Hematopoietic multipotent progenitor cell treated with erythropoietin and hydrocortisone succinate and interleukin-3 and kit ligand, for 4 days (in vitro differentiated cells): ENCODE data around the gene SLC9A2.

ENCODE experiments used
- DNase-seq: peaks from one replicate; pipeline ENCODE4 v3.0.0-alpha.2; 2015

Gene SLC9A2

GRCh38 chr2:102677244-102678215 lies 58.2 kb downstream of the SLC9A2 start:
- no peak for DNase-seq

- no peak for DNase-seq
These were observed 59.1 kb downstream of the SLC9A2 start for GRCh38 chr2:102678442-102678841.

- DNase-seq: peak; percentile 76
These were observed 67.4 kb downstream of the SLC9A2 start for GRCh38 chr2:102686479-102687439.

- no peak for DNase-seq
These were observed 70.7 kb downstream of the SLC9A2 start for GRCh38 chr2:102690012-102690411.

GRCh38 chr2:102696463-102696862 lies 77.1 kb downstream of the SLC9A2 start:
- no peak for DNase-seq

- DNase-seq: peak; percentile 24
These were observed 79.2 kb downstream of the SLC9A2 start for GRCh38 chr2:102698369-102699111.

GRCh38 chr2:102703305-102703704 lies 84.0 kb downstream of the SLC9A2 start:
- DNase-seq: no peak

- DNase-seq: peak; percentile 79
These were observed 84.4 kb downstream of the SLC9A2 start for GRCh38 chr2:102703748-102704147.

GRCh38 chr2:102704531-102704930 lies 85.2 kb downstream of the SLC9A2 start:
- no peak for DNase-seq

GRCh38 chr2:102707796-102708695 lies 88.7 kb downstream of the SLC9A2 start:
- DNase-seq: no peak

- DNase-seq: no peak
These were observed 89.7 kb downstream of the SLC9A2 start for GRCh38 chr2:102708847-102709559.

- DNase-seq: no peak
These were observed 98.1 kb downstream of the SLC9A2 start for GRCh38 chr2:102717308-102718018.

GRCh38 chr2:102718387-102719316 lies 99.3 kb downstream of the SLC9A2 start:
- DNase-seq: no peak

GRCh38 chr2:102724016-102724490 lies 104.7 kb downstream of the SLC9A2 start:
- DNase-seq: no peak

- no peak for DNase-seq
These were observed 105.2 kb downstream of the SLC9A2 start for GRCh38 chr2:102724553-102724952.

- DNase-seq: no peak
These were observed 107.1 kb downstream of the SLC9A2 start for GRCh38 chr2:102726128-102727087.

GRCh38 chr2:102735416-102736109 lies 116.2 kb downstream of the SLC9A2 start:
- DNase-seq: peak; percentile 32
